Skeletal muscle tissue (tissue), 4 donors: ENCODE results near the gene PLD2. TPM values are rescaled to one million over a fixed set of nuclear protein-coding genes. Genes with fewer than 3 reads are reported as not detected.

Experiments
- H3K27ac ChIP-seq: one replicate; pipeline ENCODE4 v1.7.0; 2013; ENCODE audit warnings: mild to moderate bottlenecking, low read depth, low read length, inconsistent platforms
- H3K27me3 ChIP-seq, 3 donors: one replicate each; pipeline ENCODE4 v1.7.0; 2013; ENCODE audit warnings: low read length in 3 of 3; ENCODE audit not compliant: control insufficient read depth in 3 of 3, insufficient read depth in 3 of 3
- H3K36me3 ChIP-seq, 3 donors: one replicate each; pipeline ENCODE4 v1.7.0; 2013; ENCODE audit warnings: low read length in 3 of 3; ENCODE audit not compliant: control insufficient read depth in 3 of 3, insufficient read depth in 3 of 3
- H3K4me1 ChIP-seq, 3 donors: one replicate each; pipeline ENCODE4 v1.7.0; 2013; ENCODE audit warnings: low read length in 3 of 3, mild to moderate bottlenecking in 3 of 3; ENCODE audit not compliant: control insufficient read depth in 3 of 3, insufficient read depth in 3 of 3
- H3K4me3 ChIP-seq, 3 donors: one replicate each; pipeline ENCODE4 v1.7.0; 2013; ENCODE audit warnings: low read length in 3 of 3
- H3K9ac ChIP-seq, 3 donors: one replicate each; pipeline ENCODE4 v1.7.0; 2013; ENCODE audit warnings: low read length in 3 of 3, mild to moderate bottlenecking in 3 of 3, moderate library complexity in 2 of 3, low read depth in 1 of 3
- H3K9me3 ChIP-seq, 3 donors: one replicate each; pipeline ENCODE4 v1.7.0; 2013; ENCODE audit warnings: low read length in 3 of 3; ENCODE audit not compliant: control insufficient read depth in 3 of 3
- total RNA-seq: library from RNA; depleted of rRNA; stranded (reverse); fragments of >200 nt; gene quantifications from one replicate; pipeline ENCODE4 v1.2.3, GENCODE V29; 2014
- donor health status: Osteomylitis.

The PLD2 gene
- total RNA-seq, 1 donor from 2014 or later: 9.9 TPM

DNA sequence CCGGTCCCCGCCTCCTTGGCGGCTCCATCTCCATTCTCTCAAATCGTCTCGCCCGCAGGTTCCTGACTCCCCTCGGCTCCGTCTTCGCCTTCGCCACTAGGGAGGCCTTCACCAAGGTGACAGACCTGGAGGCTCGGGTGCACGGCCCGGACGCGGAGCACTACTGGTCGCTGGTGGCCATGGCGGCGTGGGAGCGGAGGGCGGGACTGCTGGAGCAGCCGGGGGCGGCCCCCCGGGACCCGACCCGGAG lies 17.3 kb upstream of the PLD2 start:
- peak overlapping the region; percentile 65 to 85 (median 77) for H3K9ac ChIP-seq
- H3K27me3 ChIP-seq: peaks cover 11 to 14% (median 12%) of the 10 kb centered on the region in 3 donors
- H3K9me3 ChIP-seq: no peaks in the 10 kb centered on the region
- peak overlapping the region; percentile 75 for H3K27ac ChIP-seq
- H3K4me3 ChIP-seq: peak overlapping the region; percentile 65 to 87 (median 79)
- H3K36me3 ChIP-seq: no peaks in the 10 kb centered on the region
- peaks cover 36 to 43% (median 36%) of the 10 kb centered on the region in 3 donors for H3K4me1 ChIP-seq

DNA sequence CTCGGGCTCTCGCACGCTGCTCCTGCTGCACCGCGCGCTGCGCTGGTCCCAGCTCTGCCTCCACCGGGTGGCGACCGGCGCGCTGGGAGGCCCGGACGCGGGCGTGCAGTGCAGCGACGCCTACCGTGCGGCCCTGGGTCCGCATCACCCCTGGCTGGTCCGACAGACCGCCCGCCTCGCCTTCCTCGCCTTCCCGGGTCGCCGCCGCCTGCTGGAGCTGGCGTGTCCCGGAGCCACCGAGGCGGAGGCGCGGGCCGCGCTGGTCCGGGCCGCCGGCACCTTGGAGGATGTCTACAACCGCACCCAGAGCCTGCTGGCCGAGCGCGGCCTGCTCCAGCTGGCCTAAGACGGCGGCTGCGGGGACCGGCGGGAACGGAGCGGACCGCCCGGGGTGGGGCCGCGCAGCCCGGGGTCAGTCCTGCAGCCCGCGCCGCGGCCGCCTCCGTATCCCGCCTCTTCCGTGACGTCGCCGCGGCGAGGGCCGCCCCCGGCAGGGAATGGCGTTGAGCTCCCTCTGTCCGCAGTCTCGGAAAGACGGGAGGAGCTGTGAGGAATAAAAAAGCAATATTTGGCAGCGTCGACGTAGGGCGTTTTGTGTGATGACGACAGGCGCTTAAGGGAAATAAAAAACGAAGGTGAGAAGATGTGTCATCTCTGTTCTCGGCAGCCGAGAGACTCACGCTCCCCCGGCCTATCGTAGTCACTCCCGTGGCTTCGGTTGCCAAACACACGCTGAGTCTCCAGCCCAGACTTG lies 16.8 kb upstream of the PLD2 start:
- Histone ChIP-seq H3K4me3 (peak overlapping the region; percentile 79 to 88 (median 87)), H3K9me3 (no peaks in the 10 kb centered on the region), H3K27me3 (peaks cover 11 to 12% (median 11%) of the 10 kb centered on the region in 3 donors), H3K9ac (peak overlapping the region; percentile 77 to 88 (median 85)), H3K4me1 (peaks cover 36 to 43% (median 36%) of the 10 kb centered on the region in 3 donors), H3K27ac (peak overlapping the region; percentile 75), H3K36me3 (no peaks in the 10 kb centered on the region)

DNA sequence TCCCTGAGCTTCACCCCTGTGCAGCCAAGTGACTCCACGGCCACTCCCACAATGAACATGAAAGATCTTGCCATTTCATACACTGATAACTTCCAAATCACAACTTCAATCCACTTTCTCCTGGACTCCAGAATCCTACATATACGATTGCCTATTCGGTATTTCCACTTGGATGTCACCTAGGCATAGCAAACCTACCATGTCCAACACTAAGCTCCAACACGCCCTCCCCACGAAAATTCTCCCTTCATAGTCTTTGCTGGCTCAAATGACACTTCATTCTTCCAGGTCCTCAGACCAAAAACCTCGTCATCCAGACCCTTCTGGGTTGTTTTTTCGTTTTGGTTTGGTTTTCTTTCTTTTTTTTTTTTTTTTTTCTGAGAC lies 16.3 kb upstream of the PLD2 start:
- Histone ChIP-seq H3K36me3 (no peaks in the 10 kb centered on the region), H3K9ac (peak overlapping the region; percentile 77 to 88 (median 85)), H3K27ac (peak overlapping the region; percentile 75)

DNA sequence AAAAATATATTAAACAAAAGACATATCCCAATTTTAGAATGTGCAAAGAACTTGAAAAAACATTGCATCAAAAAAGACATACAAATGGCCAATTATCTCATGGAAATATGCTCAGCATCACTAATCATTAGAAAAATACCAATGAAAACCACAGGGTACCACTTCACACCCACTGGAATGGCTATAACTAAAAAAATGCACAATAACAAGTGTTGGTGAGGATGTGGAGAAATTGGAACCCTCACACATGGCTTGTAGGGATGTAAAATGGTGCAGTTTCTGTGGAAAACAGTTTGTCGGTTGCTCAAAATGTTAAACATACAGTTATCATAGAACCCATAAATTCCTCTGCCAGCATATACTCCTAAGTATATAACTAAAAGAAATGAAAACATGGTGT lies 11.8 kb upstream of the PLD2 start:
- no peak overlapping the region for H3K9ac ChIP-seq
- peaks cover 20 to 25% (median 21%) of the 10 kb centered on the region in 3 donors for H3K36me3 ChIP-seq
- H3K4me1 ChIP-seq: peaks cover 13 to 20% (median 18%) of the 10 kb centered on the region in 3 donors
- no peaks in the 10 kb centered on the region for H3K9me3 ChIP-seq
- no peak overlapping the region for H3K4me3 ChIP-seq
- H3K27me3 ChIP-seq: no peaks in the 10 kb centered on the region
- no peak overlapping the region for H3K27ac ChIP-seq

More for the DNA sequence above, 16.3 kb upstream of the PLD2 start:
- H3K4me3 ChIP-seq: peak overlapping the region; percentile 79 to 88 (median 87)
- H3K9me3 ChIP-seq: no peaks in the 10 kb centered on the region
- peaks cover 5 to 6% (median 6%) of the 10 kb centered on the region in 3 donors for H3K27me3 ChIP-seq
- H3K4me1 ChIP-seq: peaks cover 30 to 37% (median 31%) of the 10 kb centered on the region in 3 donors

DNA sequence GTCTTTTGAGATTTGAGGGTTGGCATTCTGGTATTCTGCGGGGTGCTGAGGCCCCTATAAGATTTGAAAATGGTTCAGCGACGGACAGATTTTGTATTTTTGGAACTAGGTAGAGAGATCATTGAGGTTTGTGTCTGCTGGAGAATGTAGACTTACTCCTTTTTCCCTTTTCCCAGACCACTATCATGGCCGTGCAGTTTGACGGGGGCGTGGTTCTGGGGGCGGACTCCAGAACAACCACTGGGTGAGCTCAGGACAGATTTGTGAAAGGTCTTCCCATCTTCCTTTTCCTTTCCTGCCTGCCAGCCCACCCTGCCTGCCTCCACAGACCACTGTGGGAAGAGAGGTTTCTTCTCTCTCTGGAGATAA lies 10.4 kb upstream of the PLD2 start:
- Histone ChIP-seq H3K4me1 (peaks cover 9 to 15% (median 13%) of the 10 kb centered on the region in 3 donors), H3K27me3 (no peaks in the 10 kb centered on the region), H3K9me3 (no peaks in the 10 kb centered on the region), H3K4me3 (peak overlapping the region; percentile 98 to 100 (median 99)), H3K9ac (peak overlapping the region; percentile 94 to 96 (median 95)), H3K27ac (peak overlapping the region; percentile 85), H3K36me3 (peaks cover 20 to 25% (median 24%) of the 10 kb centered on the region in 3 donors)

DNA sequence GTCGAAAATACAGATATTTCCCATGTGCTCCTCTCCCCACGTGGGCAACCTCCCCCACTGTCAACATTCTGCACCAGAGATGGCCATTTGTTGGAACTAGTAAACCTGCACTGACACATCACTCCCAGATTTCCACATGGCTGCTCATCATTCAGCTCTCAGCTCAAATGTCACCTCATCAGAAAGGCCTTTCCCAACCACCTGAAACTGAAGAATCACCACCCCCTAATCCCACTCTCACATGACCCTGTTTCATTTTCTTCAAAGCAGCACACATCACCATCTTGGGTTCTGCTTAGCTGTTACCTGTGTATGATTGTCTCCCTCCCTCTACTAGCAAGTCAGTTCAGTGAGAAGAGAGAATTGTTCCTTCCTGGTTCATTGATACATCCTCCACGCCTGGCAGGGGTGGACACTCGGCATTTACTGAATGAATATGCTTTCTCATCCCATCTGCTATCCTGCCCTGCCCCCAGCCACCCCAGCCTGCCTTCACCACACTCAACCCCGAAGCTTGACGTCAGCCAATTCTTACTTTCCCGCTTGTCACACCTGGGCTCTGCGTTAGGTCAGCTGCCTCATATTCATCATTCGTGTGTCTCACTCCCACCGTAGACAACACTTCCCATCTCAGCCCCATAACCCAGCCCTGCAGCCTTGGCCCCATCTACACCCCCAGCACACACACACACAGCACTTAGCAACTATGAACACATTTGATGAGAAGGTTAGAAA lies 6.3 kb upstream of the PLD2 start:
- Histone ChIP-seq H3K9ac (no peak overlapping the region), H3K4me1 (peaks cover 9 to 15% (median 13%) of the 10 kb centered on the region in 3 donors), H3K9me3 (no peaks in the 10 kb centered on the region), H3K36me3 (peaks cover 20 to 25% (median 24%) of the 10 kb centered on the region in 3 donors), H3K27me3 (no peaks in the 10 kb centered on the region), H3K4me3 (no peak overlapping the region), H3K27ac (no peak overlapping the region)

DNA sequence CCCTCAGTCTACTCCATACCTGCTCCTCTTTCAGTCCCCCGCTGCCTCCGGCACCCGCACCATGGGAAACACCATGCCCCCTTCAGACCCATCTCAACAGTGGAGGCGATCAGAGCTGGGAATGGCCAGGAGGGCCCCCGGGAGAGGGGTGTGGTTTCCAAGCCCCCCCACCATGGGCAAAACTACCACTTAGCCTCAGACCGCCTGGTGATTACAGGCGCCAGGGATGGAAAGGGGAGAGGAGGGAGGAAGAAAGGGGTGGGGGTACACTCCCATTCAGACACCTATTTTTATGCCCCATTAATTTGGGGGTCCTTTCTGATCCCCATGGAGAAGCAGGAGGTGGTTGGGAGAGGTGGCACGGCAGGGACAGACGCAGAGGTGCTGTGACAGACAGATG lies 4.7 kb upstream of the PLD2 start, which contains the start of gene C17orf114:
C17orf114 (minus strand) TSS at position 101 of the 400 bp plus-strand sequence.
- H3K9ac ChIP-seq: no peak within 1 kb of the TSS
- H3K36me3 ChIP-seq: peaks cover 18 to 21% (median 18%) of the 10 kb centered on the region in 3 donors
- H3K27ac ChIP-seq: no peak within 1 kb of the TSS

DNA sequence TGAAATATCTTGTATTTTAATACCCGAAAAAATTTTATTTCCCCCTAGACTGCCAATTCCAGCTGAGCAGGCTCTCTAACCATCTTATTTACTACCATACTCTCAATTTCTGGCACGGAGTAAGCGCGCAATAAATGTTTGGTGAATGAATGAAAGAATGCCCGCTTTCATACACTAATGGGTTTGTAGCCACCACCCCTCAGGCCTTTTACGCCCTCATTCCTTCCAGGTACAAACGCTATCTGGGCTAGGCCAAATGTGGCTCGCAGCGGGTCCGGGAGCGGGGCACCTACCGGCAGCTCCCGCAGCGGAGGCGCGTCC lies 536 bp upstream of the PLD2 start:
- Histone ChIP-seq H3K9me3 (no peaks in the 10 kb centered on the region), H3K9ac (peak overlapping the region; percentile 59 to 77 (median 71))

More for the DNA sequence above, 4.7 kb upstream of the PLD2 start, which contains the start of gene C17orf114:
- Histone ChIP-seq H3K9me3 (no peaks in the 10 kb centered on the region), H3K4me3 (no peak within 1 kb of the TSS), H3K27me3 (no peaks in the 10 kb centered on the region), H3K4me1 (peaks cover 3 to 6% (median 3%) of the 10 kb centered on the region in 3 donors)

DNA sequence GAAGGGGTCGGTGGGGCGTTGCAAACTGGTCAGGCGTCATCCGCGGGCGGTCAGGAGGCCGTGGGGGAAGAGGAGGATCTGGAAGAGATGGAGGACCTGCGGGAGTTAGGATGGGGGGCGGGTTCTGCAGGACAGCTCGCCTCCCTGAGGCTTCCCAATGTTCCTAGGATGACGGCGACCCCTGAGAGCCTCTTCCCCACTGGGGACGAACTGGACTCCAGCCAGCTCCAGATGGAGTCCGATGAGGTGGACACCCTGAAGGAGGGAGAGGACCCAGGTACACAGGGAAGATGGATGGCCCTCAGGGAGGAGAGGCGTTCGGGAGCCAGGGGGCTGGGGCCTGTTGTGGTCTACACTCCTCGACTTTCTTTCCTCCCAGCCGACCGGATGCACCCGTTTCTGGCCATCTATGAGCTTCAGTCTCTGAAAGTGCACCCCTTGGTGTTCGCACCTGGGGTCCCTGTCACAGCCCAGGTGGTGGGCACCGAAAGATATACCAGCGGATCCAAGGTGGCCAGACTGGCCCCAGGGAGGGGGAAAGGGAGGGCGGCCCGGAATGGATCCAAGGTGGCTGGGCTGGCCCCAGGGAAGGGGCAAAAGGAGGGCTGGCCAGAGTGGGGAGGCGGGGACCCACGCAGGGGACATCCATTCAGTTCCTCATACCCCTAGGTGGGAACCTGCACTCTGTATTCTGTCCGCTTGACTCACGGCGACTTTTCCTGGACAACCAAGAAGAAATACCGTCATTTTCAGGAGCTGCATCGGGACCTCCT lies 839 bp downstream of the PLD2 start:
- peak overlapping the region in 2 of 3 donors; percentile 42 to 50 for H3K9ac ChIP-seq
- peak overlapping the region; percentile 69 to 76 (median 71) for H3K4me3 ChIP-seq
- peaks cover 12 to 21% (median 16%) of the 10 kb centered on the region in 3 donors for H3K4me1 ChIP-seq
- H3K36me3 ChIP-seq: peaks cover 6 to 7% (median 7%) of the 10 kb centered on the region in 3 donors
- no peaks in the 10 kb centered on the region for H3K9me3 ChIP-seq
- H3K27me3 ChIP-seq: no peaks in the 10 kb centered on the region
- no peak overlapping the region for H3K27ac ChIP-seq

More for the DNA sequence above, 536 bp upstream of the PLD2 start:
- peak overlapping the region; percentile 63 to 79 (median 72) for H3K4me3 ChIP-seq
- no peaks in the 10 kb centered on the region for H3K27me3 ChIP-seq
- H3K4me1 ChIP-seq: peaks cover 12 to 17% (median 13%) of the 10 kb centered on the region in 3 donors
- H3K36me3 ChIP-seq: peaks cover 6 to 7% (median 7%) of the 10 kb centered on the region in 3 donors
- H3K27ac ChIP-seq: no peak overlapping the region
